ENCODE measurements around the gene TMC1.

TMC1 gene

DNA sequence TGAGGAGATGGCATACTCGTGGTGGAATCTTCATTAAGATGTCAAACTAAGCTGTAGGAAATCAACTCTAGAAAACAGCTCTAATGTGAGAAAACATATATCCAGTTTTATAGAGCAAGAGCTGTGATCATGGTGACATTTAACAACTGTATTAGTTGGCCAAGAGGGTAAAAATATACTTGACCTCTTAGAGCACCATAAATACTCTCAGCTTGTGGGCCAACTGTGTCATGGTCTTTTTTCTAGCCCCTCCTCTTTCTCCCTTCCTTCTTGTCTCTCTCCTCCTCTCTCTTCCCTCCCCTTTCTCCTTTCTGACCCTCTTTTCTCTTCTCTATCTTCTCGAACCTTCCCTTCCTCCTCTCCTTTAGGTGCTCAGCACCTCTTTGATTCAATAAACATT, 54.7 kb downstream of the TMC1 start:
- no peak for DNase-seq

GRCh38 chr9:72577212-72577753, 55.9 kb downstream of the TMC1 start:
- DNase-seq = no peak

DNA sequence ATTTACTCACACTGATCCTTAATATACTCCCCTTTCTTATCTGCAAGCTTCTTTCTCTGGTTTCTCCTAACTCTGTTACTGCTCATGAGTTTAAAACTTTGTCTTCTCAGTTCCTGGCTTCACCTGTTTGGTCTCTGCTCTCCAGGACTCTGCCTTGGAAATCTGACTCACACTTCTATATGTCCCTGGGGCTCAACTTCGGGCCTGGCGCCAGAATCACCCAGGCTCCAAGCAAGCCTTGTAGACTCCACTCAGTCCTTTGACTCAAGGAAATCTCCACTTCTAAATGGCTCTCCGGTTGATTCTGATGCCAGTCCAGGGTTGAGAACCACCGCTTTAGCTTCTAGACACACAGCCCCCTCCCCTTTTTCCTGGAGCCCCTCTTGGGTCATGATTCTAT, 57.8 kb downstream of the TMC1 start:
- no peak for DNase-seq

DNA sequence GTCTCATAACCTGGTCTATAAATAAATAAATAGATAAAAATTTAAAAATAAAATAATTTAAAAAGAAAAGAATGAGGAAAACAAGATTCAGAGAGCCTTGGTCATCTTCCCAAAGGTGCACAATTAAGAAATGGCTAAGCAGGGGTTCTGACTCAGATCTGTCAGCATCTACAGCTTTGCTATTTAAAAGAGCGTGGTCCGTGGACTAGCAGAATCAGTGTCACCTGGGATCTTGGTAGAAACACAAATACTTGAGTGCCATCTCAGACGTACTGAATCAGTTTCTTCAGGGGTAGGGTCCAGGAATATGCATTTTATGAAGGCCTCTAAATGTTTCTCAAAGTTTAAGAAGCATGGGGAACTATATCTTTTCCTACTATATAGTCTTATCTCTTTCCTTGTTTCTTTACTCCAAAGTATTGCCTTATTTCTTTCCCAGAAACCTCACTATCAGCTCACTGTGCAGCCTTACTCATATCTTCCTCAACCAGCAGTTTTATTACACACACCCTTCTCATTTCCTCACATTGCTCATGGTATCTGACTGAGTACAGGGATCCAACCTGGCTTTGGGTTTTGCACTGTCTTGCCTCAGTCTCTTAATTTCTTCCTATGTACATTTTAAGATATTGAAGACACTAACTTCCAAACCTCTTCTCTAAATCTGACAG, 58.6 kb downstream of the TMC1 start:
- no peak for DNase-seq

- DNase-seq = no peak
Measured at GRCh38 chr9:72581694-72582093, 60.3 kb downstream of the TMC1 start.

DNA sequence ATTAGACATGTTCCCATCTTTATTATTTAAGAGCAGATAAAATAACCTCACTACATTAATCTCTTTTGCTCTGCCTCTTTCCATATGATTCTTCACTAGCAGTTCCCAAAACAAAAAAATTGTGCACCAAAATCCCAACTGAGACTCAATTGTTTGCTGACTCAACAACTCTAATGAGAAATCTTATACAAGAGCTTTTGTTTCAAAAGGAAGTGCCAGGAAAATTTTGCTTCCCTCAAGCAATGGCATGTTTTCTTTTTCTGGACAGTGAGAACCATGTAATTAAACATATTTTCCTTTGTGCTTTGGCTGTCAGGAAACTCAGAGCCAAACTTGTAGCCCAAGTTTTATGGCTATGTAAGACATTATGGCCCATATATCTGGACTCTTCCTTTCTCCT, 62.0 kb downstream of the TMC1 start:
- DNase-seq = no peak

- no peak for DNase-seq
Measured at GRCh38 chr9:72586388-72587130, 65.2 kb downstream of the TMC1 start.

GRCh38 chr9:72588336-72588735, 66.9 kb downstream of the TMC1 start:
- DNase-seq = no peak

DNA sequence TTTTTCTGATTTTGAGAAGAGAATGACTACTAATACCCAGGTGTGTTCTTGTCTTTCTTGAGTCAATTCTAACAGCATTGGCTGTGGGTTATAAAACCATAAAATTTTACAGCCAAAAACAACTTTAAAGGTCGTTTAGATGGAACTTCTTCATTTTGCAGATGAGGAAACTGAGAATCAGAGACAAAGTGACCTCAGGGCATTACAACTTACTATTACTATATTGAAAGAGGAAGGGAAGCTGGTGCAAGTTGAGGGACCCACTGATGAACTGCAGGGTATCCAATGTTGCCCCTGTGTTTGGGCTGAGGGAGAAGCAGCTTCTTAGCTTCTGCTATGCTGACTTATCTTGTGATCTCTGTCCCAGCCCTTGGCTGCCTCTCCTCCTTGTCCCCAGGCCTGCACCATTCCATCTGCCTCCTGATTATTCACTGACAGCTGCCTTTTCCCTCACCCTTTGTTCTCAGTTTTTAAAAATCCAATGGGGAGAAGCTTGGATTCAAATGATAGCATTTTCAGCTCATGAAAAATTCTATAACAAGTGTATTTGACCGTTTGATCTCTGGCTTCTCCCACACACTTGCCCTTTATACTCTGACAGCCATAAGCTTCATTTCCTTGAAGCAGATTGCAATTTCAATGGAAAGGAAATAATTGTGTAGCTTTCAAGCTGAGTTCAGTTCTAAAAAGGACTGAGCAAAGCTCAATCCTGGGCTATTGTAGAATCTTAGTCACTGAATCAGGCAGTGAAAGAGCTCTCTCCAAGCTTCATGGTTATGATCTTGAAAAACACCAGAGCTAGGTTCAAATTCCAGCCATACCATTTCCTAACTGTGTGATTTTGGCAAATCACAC, 68.5 kb downstream of the TMC1 start:
- no peak for DNase-seq

DNA sequence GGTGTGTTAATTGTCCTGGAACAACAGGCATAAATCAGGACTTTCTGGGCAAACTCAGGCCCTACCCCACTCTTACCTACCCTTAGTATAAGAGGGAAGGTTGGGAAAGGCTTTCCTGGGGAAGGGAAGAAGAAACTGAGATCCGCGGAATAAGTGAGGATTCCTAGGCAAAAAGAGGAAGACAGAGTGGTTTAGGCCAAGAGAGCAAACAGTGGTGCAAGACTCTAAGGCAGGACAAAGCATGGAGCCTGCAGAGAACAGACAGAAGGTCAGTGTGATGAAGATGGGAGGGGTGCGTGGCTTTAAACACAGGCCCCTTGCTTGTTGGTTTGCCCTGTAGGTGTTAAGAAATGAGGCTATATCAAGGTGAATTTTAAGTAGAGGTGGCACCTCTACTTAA, 69.4 kb downstream of the TMC1 start:
- no peak for DNase-seq

- peak; percentile 6 for DNase-seq
Measured at GRCh38 chr9:72592502-72593403, 71.3 kb downstream of the TMC1 start.

DNA sequence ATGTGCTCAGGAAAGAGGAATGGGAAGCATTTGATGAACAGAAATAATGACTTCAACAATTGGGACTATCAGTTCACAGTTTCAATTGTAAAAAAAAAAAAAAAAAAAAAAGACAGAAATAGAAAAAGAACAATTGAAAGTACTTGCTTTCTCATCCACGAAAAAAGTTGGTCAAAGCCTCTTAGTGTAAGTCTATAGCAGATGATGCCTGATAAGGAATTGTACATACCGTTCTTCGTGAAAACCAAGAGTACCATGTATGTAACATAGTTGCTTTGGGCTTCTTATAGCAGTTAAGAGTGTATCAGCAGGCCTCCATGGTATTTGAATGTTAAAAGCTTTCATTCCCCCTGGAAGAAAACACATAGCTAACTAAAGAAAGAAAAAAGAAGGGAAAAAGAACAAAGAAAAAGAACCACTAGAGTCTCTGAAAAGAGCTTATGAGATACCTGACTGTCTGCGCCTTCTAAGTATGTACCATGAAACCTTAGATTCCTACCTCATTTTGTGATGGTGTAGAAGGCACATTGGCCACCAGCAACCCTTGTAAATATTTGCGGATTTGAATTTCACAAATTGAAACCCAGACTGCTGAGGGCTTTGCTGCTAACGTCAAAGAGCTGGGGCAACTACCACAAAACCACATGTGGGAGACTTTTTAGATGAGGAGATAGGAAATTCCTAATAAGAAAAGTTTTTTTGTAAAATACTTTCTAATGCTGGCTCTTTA, 75.2 kb downstream of the TMC1 start:
- DNase-seq = no peak

DNA sequence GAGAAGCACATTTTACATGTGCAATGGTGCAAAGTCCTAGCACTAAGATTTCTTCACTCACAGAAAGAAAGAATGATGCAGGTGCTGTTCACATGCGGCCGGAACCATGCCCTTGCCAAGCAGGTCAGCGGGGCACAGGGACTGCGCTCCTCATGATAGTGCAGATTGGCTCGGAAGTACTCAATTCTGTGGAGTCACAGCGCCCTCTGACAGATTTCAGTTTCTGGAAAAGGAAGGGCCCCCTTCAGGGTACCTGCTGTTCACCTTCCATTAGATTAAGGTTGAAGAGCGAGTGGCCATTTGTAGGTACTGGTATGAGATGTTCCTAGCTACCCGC, 75.7 kb downstream of the TMC1 start:
- no peak for DNase-seq

DNA sequence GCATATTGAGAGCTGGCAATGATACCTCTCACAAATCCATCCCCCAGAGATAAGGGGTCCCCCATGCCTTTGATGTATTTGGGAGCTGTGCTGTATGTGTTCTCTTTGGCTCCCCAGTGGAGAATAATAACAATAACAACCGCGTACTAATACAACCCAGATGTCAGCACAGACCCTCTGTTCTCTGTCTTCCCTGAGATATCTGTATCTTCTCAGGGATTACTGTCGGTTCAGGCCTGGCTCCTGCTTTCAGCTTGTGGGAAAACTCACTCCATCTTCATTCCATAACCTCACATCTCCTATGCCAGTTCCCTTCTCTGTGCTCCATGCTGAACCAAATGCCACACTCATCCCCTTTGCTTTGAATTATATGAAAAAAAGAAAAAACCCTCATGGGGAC, 76.2 kb downstream of the TMC1 start:
- no peak for DNase-seq

DNA sequence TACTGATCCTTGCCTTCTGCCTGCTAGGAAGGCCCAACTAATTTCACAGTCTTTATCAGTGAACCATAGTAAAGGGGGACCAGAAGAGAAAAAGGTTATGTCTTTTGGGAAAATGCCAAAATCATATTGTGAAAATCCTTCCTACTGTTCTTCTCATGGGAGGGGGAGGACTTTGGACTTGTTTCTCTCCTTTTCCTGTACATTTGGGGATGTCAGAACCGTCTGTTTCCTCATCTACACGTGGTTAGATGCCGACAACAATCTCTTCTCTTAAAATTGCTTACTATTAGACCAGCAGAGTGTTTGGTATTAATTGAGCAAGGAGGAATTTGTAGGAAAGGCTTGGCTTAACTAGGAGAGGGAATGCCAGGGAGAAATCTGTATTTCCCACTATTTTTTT, 77.2 kb downstream of the TMC1 start:
- no peak for DNase-seq

DNA sequence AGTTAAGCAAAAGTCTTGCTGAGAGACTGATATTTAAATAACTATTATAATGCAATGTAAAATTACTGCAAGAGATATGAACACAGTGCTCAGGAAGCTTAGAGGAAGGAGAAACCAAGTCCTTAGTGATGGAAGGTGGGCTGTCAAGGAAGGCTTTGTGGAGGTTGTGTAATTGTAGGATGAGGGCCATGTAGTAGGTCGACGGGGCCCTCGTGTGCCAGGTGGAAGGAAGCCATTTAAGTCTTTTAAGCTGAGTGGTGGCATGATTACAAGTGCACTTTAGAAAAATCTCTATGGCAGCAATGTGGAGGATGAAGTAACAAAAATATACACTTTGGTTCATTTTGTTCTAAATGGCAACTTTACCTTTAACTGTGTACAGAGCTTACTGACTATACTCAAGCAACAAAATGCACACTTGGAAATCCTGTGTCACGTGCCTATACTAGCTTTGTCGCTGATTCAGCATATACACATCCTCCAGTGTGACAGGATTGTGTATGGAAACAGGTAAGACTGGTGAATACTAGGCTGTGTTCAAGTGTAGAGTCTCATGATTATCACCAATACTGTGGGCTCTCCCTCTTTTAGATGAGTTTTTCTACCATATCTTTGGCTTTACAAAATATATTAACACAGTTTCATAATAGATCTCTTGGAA, 78.6 kb downstream of the TMC1 start:
- no peak for DNase-seq

- no peak for DNase-seq
Measured at GRCh38 chr9:72600671-72601070, 79.3 kb downstream of the TMC1 start.

DNA sequence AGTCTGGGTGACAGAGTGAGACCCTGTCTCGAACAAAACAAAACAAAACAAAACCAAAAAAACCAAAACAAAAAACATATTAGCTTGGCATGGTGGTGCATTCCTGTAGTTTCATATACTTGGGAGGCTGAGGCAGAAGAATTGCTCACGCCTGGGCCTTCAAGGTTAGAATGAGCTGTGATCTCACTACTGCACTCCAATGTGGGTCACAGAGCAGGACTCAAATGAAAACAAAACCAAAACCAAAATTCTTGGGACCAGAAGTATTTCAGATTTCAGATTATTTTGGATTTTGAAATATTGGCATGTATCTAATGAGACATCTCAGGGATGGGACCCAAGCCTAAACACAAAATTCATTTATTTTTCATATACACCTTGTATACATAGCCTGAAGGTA, 80.2 kb downstream of the TMC1 start:
- DNase-seq = no peak

DNA sequence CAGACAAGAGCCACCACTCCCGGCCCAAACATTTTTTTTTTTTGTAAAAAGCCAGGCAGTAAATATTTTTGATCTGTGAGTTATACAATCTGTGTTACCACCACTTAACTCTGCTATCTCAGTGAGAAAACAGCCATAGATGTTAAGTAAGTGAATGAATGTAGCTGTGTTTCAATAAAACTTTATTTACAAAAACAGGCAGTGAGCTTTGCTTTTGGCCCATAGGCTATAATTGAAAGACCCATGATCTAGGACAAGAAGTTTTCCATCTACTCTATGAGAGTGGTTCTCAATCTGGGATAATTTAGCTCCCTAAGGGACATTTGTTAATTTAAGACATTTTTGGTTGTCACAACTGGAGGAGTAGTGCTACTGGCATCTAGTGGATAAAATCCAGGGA, 91.0 kb downstream of the TMC1 start:
- no peak for DNase-seq

DNA sequence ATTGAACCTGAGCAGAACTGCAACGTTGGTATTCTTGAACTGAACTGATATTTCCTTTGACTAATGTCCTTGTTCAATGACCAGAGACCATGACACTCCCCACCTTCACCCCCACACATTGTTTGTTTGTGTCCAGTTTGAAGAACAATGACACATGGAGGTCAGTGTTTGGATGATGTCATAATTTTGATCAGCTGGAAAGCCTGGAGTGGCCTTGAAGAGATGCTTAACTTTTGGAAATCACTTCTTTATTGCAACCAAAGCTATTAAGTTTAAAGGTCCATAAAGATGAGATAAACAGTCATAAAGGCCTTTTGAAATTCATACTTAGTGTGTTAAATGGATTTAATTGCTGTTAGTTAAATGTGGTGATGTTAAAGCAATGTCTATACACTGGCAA, 92.7 kb downstream of the TMC1 start:
- no peak for DNase-seq

- DNase-seq = no peak
Measured at GRCh38 chr9:72615931-72616330, 94.5 kb downstream of the TMC1 start.

Data from NCI-H510A (cell line).